Prostate gland (tissue), 2 donors: ENCODE measurements around the gene PLK5. TPM values are rescaled to one million over a fixed set of nuclear protein-coding genes. Genes with fewer than 3 reads are reported as not detected.
"Not testable (repeated sequence)": the region's sequence is repeated elsewhere in the genome, so short reads cannot be mapped to it uniquely, and the experiment has no call there.

Experiments
- DNase-seq: peaks from one replicate; pipeline ENCODE4 v3.0.0-alpha.2; 2019; ENCODE audit warnings: low spot score
- H3K27ac ChIP-seq, 2 donors: fragments of 200-600 bp; sonication (generic); 2 replicates each; pipeline ENCODE4 v1.5.1; 2017 to 2019
- H3K27me3 ChIP-seq: fragments of 200-600 bp; sonication (generic); replicated peaks from 2 replicates; pipeline ENCODE4 v1.5.1; 2019; ENCODE audit not compliant: insufficient read depth
- H3K36me3 ChIP-seq, 2 donors: fragments of 200-600 bp; sonication (generic); 1 replicate in 1 of 2; 2 replicates in 1 of 2; pipeline versions ENCODE4 v1.5.1 to v1.8.1; 2017 to 2019
- H3K4me1 ChIP-seq: fragments of 200-600 bp; sonication (generic); replicated peaks from 2 replicates; pipeline ENCODE4 v1.5.1; 2019
- H3K4me3 ChIP-seq, 2 donors: fragments of 200-600 bp; sonication (generic); 2 replicates each; pipeline ENCODE4 v1.5.1; 2017 to 2019
- H3K9me3 ChIP-seq: fragments of 200-600 bp; sonication (generic); 2 replicates; pipeline ENCODE4 v1.5.1; 2017
- POLR2A ChIP-seq: fragments of 450-650 bp; IDR thresholded peaks from one replicate; pipeline ENCODE4 v1.6.1; 2016; ENCODE audit warnings: antibody characterized with exemption, mild to moderate bottlenecking
- POLR2AphosphoS5 ChIP-seq: sonication (generic); formaldehyde crosslinking; IDR thresholded peaks from one replicate; pipeline ENCODE4 v1.6.1; 2017; ENCODE audit warnings: antibody characterized with exemption
- WGBS: methylation state at CpG from one replicate; pipeline ENCODE4 v1.1.5; 2018; 5-methylcytosine and 5-hydroxymethylcytosine counted together
- intact Hi-C: fragments of 100-400 bp; cut with DNase I; formaldehyde crosslinking; loops from one replicate; pipeline ENCODE4 v1.14.2; 2022
- total RNA-seq, 2 donors: library from RNA; depleted of rRNA; stranded (reverse); fragments of >200 nt; gene quantifications; one replicate each; pipeline ENCODE4 v1.1.0, GENCODE V29; 2016
- TF ChIP-seq, protein P1 (sequence below), 4 experiments: fragments of 200-600 bp in 2 of 4; fragments of 450-650 bp in 2 of 4; sonication (generic) in 2 of 4; IDR thresholded peaks; 1 replicate in 3 of 4; 2 replicates in 1 of 4; pipeline ENCODE4 v1.5.1; 2016 to 2019; ENCODE audit warnings: antibody characterized with exemption in 4 of 4, mild to moderate bottlenecking in 2 of 4, moderate library complexity in 2 of 4

PLK5 gene
- total RNA-seq, 2 donors from 2014 or later = 28.8 TPM; not detected in 1

DNA sequence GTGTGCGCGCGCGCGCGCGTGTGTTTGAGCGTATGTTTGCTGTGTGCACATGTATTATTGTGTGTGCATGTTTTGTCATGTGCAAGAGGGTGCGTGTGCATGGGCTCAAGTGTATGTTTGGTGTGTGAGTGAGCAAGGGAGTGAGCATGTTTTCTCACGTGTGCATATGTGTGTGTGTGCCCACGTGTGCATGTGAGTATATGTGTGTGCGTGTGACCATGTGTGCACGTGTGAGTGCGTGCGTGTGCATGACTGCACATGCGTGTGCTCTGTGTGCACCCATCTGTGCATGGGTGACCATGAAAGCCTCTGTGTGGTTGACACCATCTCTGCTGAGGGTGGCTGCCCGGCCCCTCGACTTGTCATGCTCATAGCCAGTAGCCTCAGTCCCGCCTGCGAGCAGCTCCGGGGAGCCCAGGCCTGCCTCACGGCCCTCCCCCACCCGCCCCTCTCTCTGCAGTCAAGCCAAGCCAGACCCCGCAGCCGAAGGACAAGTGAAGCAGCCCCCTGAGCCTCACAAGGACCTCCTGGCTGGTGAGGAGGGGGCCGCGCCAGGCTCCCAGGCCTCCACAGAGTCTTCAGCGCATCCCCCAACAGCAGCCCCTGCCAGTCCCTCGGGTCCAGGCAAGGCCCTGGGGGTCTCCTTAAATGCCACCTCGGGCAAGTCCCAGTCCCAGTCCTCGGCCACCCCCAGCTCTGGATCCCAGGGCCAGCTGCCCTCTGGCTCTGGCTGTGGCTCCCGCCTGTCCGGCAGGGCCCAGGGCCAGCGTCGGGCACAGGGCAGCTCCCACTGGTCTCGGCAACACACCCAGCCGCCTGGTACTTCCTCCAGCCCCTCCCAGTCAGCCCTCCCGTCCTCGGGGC, 26.9 kb upstream of the PLK5 start:
- 67% methylated on average over 37 of the region's 39 CpGs for WGBS

DNA sequence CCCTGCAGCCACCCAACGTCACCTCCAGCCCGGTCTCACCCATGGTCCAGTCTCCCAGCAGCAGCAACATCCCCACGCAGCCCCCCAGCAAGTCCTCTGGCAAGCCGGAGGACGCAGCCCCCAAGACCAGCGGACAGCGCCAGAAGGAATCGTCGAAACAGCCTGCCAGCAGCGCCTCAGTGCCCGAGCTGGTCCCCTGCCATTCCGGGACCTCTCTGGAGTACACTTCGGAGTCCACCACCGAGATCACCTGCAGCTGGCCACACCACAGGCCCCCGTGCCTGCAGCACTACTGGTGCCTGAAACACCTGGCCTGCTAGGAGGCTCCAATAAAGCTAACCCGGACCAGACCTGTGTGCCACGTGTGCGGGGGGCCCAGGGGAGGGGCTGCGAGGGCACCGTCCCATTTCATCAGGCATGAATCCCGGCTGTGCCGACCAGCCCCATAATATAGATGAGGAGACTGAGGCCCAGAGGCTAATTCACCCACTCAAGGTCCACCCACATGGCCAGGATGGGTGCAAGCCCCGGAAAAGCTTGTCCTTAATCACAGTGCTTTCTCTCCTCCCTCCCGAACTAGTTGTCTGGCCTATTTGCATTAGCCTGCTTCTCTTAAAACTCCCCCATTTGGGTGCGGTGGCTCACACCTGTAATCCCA, 26.2 kb upstream of the PLK5 start:
- H3K36me3 ChIP-seq = no peaks in the 10 kb centered on the region
- peaks cover 2% of the 10 kb centered on the region for H3K27me3 ChIP-seq
- H3K4me3 ChIP-seq = no peak overlapping the region
- TF ChIP-seq POLR2A (no peak), POLR2AphosphoS5 (no peak)
- TF ChIP-seq, protein P1, sequence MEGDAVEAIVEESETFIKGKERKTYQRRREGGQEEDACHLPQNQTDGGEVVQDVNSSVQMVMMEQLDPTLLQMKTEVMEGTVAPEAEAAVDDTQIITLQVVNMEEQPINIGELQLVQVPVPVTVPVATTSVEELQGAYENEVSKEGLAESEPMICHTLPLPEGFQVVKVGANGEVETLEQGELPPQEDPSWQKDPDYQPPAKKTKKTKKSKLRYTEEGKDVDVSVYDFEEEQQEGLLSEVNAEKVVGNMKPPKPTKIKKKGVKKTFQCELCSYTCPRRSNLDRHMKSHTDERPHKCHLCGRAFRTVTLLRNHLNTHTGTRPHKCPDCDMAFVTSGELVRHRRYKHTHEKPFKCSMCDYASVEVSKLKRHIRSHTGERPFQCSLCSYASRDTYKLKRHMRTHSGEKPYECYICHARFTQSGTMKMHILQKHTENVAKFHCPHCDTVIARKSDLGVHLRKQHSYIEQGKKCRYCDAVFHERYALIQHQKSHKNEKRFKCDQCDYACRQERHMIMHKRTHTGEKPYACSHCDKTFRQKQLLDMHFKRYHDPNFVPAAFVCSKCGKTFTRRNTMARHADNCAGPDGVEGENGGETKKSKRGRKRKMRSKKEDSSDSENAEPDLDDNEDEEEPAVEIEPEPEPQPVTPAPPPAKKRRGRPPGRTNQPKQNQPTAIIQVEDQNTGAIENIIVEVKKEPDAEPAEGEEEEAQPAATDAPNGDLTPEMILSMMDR (IDR thresholded peaks at IDR 0.05) = no peak
- no peaks in the 10 kb centered on the region for H3K4me1 ChIP-seq
- intact Hi-C loops = no loop called here
- no peaks in the 10 kb centered on the region for H3K9me3 ChIP-seq
- no peak for DNase-seq
- H3K27ac ChIP-seq = no peak overlapping the region
- WGBS = 76% methylated on average over 25 of the region's 25 CpGs

More for the DNA sequence above, 26.9 kb upstream of the PLK5 start:
- TF ChIP-seq POLR2AphosphoS5 (no peak), POLR2A (no peak)
- TF ChIP-seq, protein P1 (IDR thresholded peaks at IDR 0.05) = no peak
- no peaks in the 10 kb centered on the region for H3K9me3 ChIP-seq
- H3K27me3 ChIP-seq = no peaks in the 10 kb centered on the region
- no peak overlapping the region for H3K4me3 ChIP-seq
- no peak for DNase-seq
- intact Hi-C loops = no loop called here
- H3K4me1 ChIP-seq = no peaks in the 10 kb centered on the region
- H3K27ac ChIP-seq = no peak overlapping the region
- H3K36me3 ChIP-seq = no peaks in the 10 kb centered on the region

DNA sequence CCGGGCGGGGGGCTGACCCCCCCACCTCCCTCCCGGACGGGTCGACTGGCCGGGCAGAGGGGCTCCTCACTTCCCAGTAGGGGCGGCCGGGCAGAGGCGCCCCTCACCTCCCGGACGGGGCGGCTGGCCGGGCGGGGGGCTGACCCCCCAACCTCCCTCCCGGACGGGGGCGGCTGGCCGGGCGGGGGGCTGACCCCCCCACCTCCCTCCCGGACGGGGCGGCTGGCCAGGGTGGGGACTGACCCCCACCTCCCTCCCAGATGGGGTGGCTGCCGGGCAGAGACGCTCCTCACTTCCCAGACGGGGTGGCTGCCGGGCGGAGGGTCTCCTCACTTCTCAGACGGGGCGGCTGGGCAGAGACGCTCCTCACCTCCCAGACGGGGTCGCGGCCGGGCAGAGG, 24.6 kb upstream of the PLK5 start:
- H3K27ac ChIP-seq, H3K4me1 ChIP-seq, H3K4me3 ChIP-seq, H3K9me3 ChIP-seq, H3K36me3 ChIP-seq, intact Hi-C loops, DNase-seq: not testable (repeated sequence)
- WGBS = 71% methylated on average over 9 of the region's 34 CpGs
- peaks cover 14% of the 10 kb centered on the region for H3K27me3 ChIP-seq

DNA sequence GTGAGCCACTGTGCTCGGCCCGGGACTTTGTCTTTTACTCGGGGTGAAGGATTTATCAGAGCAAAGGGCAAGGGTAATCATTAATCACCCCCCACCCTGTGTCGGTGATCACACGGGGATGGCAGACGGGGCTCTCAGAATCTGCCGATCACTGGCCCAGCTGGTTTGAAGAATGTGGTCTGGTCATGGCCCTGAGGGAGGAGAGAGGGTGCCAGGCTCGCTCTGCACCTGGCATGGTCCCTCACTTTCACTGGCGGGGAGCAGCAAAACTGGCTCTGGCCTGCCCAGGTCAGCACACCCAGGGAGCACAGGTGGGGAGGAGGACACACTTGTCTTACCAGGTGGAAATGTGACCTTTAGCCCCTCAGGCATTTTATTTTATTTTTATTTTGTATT, 22.7 kb upstream of the PLK5 start:
- no peaks in the 10 kb centered on the region for H3K9me3 ChIP-seq
- no peak overlapping the region for H3K27ac ChIP-seq
- intact Hi-C loops = loop anchor here (5.0 kb wide), 1 partner anchor 224 kb away; the partner anchor contains the start of gene FAM174C
- no peaks in the 10 kb centered on the region for H3K4me1 ChIP-seq
- no peaks in the 10 kb centered on the region for H3K36me3 ChIP-seq
- H3K27me3 ChIP-seq = peaks cover 14% of the 10 kb centered on the region
- no peak for DNase-seq
- no peak for TF ChIP-seq POLR2AphosphoS5
- TF ChIP-seq, protein P1 (IDR thresholded peaks at IDR 0.05) = no peak
- no peak for TF ChIP-seq POLR2A
- no peak overlapping the region for H3K4me3 ChIP-seq
- WGBS = 44% methylated on average over 9 of the region's 9 CpGs

DNA sequence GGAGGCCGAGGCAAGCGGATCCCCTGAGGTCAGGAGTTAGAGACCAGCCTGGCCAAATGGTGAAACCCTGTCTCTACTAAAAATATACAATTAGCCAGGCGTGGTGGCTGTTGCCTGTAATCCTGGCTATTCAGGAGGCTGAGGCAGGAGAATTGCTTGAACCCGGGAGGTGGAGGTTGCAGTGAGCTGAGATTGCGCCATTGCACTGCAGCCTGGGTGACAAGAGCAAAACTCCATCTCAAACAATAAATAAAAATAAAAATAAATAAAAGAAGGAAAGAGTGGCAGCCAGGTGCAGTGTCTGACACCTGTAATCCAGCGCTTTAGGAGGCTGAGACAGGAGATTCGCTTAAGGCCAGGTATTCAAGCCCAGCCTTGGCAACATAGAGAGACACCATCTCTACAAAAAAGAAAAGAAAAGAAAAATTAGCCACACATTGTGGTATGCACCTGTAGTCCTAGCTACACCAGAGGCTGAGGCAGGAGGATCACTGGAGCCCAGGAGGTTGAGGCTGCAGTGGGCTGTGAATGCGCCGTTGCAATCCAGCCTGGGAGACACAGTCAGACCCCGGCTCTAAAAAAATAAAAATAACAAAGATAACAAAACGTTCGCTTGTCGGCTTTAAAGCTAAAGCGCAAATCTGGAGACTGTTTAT, 21.3 kb upstream of the PLK5 start:
- Histone ChIP-seq H3K27me3 (peaks cover 14% of the 10 kb centered on the region), H3K36me3 (no peaks in the 10 kb centered on the region), H3K9me3 (no peaks in the 10 kb centered on the region), H3K27ac (no peak overlapping the region), H3K4me3 (no peak overlapping the region), H3K4me1 (no peaks in the 10 kb centered on the region)
- DNase-seq = no peak
- intact Hi-C loops = loop anchor here (5.0 kb wide), 1 partner anchor 225 kb away; the partner anchor contains the start of gene FAM174C
- no peak for TF ChIP-seq POLR2A
- TF ChIP-seq, protein P1 (IDR thresholded peaks at IDR 0.05) = no peak
- no peak for TF ChIP-seq POLR2AphosphoS5
- 61% methylated on average over 14 of the region's 14 CpGs for WGBS
